Measurements from ENCODE around the gene DNAH17.

- TF ChIP-seq POLR2A (IDR thresholded peaks at IDR 0.05) (no peak), POLR2AphosphoS5 (IDR thresholded peaks at IDR 0.05; ENCODE audit: insufficient read depth in 1 of 2, low read depth in 1 of 2) (no peak)
- TF ChIP-seq, protein P1, sequence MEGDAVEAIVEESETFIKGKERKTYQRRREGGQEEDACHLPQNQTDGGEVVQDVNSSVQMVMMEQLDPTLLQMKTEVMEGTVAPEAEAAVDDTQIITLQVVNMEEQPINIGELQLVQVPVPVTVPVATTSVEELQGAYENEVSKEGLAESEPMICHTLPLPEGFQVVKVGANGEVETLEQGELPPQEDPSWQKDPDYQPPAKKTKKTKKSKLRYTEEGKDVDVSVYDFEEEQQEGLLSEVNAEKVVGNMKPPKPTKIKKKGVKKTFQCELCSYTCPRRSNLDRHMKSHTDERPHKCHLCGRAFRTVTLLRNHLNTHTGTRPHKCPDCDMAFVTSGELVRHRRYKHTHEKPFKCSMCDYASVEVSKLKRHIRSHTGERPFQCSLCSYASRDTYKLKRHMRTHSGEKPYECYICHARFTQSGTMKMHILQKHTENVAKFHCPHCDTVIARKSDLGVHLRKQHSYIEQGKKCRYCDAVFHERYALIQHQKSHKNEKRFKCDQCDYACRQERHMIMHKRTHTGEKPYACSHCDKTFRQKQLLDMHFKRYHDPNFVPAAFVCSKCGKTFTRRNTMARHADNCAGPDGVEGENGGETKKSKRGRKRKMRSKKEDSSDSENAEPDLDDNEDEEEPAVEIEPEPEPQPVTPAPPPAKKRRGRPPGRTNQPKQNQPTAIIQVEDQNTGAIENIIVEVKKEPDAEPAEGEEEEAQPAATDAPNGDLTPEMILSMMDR (IDR thresholded peaks at IDR 0.05): no peak
Observed at GRCh38 chr17:78391051-78391431, 186.2 kb downstream of the DNAH17 start.

Data from vagina (tissue), 2 donors.